ENCODE results near the gene PCGF1.

GRCh38 chr2:74486141-74486540 lies 21.4 kb downstream of the PCGF1 start:
- TF ChIP-seq CTCF (IDR thresholded peaks at IDR 0.05), result no peak
- TF ChIP-seq POLR2A (IDR thresholded peaks at IDR 0.05), result no peak
- no peak for TF ChIP-seq POLR2AphosphoS5 (IDR thresholded peaks at IDR 0.05)
